ENCODE measurements around the gene NCK2.
"Not testable (repeated sequence)": the region's sequence is repeated elsewhere in the genome, so short reads cannot be mapped to it uniquely, and the experiment has no call there.

The NCK2 gene

DNA sequence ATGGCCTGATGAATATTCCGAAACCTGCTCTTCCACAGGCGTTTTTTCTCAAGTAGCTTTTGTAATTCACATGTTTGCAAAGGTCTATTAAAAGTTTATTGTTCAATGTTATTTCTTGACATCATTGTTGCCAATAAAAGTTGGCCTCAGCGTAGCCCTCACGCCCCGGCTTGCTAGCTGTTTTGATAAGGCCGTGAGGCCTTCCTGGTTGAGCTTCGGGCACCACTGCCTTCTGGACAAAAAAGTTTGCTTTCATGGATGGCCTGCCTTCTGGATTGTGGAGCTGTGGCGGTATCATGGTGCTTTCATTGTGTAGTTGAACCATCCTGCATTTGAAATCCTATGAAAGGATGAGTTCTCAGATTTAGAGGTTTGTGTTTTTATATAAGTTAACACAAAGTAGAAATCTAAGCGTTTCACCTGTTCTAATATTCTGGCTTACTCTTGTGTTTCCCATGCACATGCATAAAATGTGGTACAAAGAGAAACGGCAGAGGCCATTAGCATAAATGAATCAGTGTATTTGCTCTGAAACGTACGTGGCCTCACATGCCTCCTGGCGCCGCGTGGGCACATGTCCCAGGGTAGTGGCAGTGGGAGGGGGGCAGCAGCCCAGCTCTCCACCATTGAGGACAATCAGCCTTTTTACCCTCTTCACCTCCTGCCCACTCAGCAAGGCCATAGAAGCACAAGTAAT lies 134.5 kb downstream of the NCK2 start:
- DNase-seq, result no peak

DNA sequence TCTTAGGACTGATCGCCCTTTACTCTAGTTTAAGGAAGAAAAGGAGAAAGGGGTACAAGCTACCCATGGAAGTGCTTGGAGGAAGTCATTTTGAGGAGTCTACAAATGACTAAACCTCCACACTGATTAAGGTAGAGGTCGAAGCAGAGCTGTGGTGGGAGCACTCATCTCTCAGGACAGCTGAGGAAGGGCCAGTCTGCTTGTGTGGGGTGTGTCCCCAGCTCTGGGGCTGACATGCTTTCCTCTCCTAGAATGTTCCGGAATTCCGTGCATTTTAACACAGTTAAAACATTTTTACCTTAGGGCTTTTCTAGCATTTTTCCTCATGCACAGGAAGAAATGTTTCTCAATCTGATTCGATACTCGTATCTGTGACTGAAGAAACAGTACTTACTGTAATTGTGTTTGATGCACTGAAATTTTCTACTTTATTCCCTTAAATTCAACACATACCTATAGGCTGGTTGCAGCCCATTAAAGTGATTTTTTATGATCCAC lies 135.1 kb downstream of the NCK2 start:
- DNase-seq, result no peak

DNA sequence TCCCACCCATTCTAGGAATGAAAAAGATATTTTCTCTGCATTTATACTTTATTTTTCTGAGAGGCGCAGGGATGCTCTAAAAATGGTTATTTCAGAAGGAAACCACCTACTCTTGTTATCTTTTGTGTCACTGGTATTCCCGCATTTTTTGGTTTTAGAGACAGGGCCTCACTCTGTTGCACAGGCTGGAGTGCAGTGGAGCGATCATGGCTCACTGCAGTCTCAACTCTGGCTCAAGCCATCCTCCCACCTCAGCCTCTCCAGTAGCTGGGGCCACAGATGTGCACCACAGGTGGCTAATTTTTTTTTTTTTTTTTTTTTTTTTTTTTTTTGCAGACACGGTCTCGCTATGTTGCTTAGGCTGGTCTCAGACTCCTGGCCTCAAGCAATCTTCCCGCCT lies 135.9 kb downstream of the NCK2 start:
- DNase-seq, result no peak

DNA sequence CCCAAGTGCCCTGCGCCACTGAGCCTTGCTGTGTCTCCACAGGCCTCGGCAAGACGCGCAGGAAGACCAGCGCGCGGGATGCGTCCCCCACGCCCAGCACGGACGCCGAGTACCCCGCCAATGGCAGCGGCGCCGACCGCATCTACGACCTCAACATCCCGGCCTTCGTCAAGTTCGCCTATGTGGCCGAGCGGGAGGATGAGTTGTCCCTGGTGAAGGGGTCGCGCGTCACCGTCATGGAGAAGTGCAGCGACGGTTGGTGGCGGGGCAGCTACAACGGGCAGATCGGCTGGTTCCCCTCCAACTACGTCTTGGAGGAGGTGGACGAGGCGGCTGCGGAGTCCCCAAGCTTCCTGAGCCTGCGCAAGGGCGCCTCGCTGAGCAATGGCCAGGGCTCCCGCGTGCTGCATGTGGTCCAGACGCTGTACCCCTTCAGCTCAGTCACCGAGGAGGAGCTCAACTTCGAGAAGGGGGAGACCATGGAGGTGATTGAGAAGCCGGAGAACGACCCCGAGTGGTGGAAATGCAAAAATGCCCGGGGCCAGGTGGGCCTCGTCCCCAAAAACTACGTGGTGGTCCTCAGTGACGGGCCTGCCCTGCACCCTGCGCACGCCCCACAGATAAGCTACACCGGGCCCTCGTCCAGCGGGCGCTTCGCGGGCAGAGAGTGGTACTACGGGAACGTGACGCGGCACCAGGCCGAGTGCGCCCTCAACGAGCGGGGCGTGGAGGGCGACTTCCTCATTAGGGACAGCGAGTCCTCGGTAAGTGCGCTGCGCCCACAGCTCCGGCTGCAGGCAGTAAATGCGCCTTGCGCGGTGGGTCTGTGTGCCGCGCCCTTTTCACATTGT lies 136.8 kb downstream of the NCK2 start:
- DNase-seq, result no peak

DNA sequence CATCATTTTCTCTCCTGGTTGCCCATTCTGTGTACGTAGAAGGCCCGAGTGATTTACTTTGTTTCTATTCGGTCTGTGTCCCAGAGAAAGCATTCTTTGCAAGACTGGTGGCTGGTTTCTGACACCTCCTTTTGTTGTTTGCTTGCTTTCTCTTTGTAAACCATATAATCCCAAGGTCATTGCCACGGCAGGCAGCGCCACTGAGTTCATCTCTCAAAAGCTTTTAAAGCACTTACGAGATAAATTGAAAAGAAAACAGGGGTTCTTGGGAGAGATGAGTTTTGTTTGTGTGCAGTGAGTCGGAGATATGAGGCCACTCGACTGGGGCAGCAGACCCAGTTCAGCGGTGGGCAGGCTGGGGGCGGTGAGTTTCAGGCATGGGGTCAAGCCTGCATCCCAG lies 137.6 kb downstream of the NCK2 start:
- DNase-seq, result no peak

DNA sequence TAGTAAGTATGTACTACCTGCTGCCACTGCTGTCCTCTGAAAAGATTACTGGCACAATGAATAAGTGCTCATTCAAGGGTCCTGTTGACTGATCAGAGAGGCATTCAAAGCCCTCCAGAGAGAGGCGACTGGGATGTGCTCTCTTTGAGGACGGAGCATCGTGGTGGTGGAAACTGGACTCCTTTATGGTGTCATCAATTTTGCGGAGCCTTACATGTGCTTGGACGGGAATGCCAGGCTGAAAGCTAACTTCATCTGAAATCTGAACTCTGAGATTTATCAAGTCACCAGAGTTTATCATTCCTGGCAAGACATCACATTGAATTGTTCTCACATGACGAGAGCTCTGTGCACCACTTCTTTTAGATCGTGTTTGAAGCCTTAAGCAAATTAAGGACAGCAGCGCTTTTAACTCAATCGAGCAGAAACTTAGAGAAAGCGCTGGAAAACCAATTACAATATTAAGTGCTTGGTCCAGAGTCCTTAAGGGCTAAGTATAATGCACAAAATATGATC lies 138.3 kb downstream of the NCK2 start:
- peak; percentile 78 for DNase-seq

DNA sequence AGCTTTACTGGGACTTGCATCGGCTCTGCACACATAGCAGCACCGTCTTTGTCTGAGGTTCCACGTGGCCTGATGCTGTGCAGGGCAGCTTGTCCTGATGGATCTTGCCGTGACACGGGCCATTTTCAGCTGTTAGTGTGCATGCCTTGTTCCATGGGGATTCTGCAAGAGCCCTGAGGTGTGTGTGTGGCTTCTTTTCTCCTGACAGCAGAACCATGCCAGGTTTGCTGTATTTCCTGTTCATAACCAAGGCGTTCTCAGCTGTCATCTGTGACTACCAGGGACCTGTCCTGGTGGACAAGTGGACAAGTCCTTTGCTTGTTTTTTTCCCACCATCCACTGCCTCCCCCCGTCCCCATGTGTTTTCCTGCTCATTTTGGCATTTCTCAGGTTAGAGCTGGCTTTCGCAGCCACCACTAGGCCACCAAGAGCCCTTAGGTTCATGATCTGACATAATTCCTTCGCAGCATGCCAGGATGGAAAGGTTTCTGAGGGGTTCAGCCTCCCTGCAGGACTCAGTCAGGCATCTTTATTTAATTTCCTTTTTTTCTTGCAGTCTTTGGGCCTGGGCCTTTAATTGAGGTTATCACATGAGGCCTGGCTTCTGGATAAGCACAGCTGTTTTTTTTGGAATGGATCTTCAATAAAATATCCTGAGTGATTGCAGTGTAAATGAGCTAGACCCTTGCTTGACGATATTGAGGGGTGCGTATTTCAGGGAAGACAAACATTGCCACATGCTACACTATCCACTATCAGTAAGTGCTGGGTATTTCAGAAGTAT lies 139.4 kb downstream of the NCK2 start:
- peak; percentile 73 for DNase-seq

DNA sequence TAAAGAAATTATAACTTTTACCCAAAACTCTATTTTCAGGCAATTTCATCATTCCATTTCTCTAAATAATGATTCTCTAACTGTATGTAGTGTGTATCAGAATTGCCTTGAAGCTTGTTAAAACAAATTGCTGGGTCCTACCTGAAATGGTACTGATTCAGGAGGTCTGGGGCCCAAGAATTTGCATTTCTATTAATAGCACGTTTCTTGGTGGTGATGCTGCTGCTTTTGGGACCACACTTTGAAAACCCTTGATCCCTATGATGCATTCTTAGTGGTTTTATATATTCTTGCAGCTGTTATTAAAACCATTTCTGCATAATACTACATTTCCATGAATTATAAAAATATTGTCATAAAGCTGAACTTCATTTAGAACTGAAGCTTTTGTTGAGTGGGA lies 140.7 kb downstream of the NCK2 start:
- DNase-seq, result no peak

DNA sequence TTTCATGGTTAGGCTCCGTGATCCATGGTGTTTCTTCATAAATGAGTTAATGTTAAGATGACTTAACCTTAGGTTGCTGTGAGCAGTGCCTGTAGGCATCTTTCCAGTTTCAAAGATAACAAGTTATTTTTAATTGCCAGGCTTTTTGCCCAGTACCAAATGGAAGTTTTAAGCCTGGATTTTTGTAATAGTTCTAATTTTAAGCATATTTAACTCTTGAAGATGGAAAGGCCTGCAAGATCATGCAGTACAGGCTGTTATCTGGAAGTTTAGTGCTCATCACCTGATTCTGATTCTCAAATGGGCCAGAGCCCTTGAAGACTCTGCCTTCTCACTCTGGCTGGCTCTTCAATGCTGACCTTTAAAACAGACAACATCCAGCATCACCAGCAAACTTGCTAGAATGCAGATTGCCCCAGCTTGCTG lies 141.3 kb downstream of the NCK2 start:
- DNase-seq, result no peak

DNA sequence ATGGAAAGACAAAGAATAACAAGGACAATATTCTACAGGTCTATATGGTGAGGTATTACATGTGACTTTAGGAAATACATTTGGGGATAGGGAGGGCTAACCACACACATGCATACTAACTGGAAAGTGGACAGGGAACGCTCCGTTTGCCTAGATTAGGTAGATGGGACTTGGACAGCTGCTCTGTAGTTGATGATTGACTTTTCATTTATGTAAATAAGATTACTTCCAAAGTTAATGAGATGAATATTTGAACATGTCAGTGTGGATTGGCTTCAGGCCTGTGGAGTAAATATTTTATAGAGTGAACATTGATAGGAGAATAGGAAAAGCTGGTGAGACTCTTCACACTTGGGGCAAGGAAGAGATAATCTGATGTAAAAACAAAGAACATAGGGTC lies 142.0 kb downstream of the NCK2 start:
- no peak for DNase-seq

DNA sequence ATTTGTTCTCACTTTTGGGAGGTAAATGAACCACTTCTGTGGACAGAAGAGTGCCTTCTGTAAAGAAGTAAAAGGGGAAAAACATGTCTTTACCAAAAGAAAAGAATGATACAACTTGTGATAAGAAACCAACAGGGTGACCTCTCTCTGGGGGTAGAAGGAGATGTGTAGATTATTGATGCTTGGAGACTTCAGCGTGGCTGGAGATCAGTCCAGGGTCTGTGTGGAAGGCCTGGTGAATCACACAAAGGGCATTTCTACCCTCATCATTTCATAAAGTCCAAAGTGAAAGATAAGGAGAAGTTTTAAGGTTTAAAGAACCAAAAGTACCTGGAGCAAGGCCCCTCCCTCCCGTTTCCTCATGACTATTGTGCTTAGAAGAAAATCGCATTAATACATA lies 142.5 kb downstream of the NCK2 start:
- no peak for DNase-seq

DNA sequence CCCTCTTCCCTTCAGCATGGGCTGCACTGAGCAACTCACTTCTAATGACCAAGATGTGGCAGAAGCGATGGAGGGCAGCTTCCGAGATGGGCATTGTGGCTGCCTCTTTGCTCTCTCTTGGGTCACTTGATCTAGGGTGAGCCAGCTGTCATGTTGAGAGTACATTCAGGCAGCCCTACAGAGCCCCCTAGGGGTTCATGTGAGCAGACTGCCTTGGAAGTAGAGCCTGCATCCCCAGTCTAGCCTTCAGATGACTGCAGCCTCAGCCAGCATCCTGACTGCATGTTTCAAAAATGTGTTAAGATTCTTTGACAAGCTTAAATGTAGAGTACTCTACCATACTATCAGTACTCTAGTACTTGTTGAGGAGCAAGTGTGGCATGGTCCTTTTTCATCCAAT lies 143.9 kb downstream of the NCK2 start:
- DNase-seq, result no peak

DNA sequence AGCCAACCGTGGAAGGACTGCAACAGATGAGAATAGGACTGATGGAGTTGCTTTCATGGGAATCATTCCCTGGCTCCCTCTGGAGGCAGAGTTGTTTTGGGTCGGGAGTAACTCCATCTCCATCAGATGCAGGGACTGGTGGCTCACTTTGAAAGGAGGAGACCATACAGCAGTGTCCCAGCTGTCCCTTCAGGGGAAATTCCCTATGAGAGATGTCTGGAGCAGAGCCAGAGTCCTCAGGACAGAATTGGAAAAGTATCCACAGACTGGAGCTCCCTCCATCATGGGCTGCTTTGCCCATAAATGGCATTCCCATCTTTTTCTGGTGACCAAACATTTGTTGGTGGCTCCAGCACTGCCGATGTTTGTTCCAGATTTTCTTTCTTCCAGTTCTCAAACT lies 144.3 kb downstream of the NCK2 start:
- DNase-seq, result no peak

DNA sequence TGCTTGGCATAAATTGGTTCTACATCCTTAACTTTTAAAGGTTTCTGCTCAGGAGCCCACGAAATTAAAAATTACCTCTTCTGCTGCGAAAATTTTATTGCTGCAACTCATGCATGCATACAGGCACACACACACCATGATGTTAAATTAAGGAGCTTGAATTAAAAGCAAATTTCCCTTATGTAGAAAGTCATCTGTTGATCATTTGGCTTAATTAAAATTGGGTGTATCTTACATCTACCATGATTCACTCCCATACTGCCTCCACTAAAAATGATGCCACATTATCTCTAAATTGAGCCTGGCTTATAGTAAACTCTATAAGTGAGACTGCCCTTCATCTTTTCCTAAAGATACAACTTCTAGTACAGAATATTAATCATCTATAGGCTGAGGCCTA lies 145.4 kb downstream of the NCK2 start:
- DNase-seq, result no peak

DNA sequence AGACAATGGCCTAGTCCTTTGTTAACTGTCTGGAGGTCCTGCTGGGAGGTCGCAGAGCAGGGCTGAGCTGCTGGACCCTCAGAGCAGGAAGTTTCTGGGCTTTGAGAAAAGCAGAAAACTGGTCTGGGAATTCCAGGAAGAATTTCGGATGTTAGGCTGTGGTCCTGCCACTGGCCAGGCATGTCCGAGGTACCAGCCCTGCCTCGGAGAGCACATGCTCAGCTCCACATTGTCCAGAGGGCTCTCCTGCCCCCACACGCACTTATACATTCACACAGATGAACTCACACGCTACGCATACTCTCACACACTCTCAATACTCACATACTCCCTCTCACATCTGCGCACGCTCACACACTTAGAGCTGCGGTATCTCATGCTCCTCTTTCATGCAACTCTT lies 146.1 kb downstream of the NCK2 start:
- DNase-seq, result peak; percentile 34

DNA sequence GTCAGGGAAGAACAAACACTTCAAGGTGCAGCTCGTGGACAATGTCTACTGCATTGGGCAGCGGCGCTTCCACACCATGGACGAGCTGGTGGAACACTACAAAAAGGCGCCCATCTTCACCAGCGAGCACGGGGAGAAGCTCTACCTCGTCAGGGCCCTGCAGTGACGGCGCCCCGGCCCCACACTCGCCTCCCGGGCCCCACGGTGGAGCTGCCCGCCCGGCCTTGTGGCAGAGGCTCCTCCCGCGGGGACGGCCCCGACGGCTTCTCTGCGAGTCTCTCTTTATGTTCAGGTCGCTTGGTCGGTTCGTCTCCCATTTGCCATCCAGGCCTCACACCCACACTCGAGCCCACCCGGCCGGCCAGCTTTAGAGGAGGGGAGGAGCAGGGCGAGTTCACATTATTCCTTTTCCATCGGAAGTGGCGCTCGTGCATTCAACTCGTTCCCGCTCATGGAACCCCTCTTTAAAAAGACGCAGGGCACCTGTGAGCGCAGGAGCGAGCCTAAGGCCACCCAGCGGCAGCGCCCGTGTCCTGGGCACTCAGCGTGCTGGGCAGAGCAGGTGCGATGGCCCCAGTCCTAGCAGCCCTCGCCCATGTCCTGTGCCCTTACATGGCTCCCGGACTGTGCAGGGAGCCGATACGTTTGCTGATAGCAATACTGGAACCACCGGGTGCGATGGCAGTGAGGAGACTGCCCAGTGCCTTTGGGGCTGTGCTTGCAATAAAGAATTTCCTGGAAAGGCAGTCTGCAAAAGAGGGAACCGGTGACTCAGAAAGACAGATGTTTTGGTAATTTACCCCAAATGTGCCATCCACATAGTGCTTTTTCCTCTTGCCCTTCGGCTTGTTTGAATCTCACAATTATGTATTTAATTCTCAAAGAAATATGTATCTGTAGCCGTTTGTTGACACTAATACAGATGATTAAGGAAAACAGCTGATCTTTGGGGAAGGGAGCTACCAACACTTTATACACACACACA lies 148.6 kb downstream of the NCK2 start:
- no peak for DNase-seq

DNA sequence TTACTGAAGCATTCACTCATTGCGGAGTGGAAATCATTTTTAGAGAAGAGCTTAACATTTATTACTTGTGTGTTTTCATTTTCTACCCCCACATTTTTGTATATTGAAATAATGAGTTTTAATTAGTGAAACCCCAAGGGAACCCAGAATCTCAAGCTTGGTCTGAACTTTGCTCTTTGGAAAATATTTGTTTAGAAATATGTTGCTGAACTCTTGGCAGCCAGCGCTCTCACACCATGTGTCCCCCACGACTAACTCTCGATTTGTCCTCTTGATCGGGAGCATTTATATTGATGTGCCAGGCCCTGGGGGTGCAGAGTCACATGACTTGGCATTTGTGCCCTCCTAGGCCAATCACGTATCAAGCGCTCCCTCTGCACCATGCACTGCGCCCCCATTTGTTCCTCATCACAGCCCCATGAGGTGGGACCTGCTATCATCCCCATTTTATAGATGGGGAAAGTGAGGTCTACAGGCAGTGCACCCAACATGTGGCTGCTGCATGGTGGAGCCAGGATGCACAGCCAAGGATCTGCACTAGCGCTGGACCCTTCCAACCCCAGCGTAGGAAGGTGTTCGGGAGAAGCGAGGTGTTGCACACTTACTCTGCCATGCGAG lies 149.7 kb downstream of the NCK2 start:
- DNase-seq, result no peak

DNA sequence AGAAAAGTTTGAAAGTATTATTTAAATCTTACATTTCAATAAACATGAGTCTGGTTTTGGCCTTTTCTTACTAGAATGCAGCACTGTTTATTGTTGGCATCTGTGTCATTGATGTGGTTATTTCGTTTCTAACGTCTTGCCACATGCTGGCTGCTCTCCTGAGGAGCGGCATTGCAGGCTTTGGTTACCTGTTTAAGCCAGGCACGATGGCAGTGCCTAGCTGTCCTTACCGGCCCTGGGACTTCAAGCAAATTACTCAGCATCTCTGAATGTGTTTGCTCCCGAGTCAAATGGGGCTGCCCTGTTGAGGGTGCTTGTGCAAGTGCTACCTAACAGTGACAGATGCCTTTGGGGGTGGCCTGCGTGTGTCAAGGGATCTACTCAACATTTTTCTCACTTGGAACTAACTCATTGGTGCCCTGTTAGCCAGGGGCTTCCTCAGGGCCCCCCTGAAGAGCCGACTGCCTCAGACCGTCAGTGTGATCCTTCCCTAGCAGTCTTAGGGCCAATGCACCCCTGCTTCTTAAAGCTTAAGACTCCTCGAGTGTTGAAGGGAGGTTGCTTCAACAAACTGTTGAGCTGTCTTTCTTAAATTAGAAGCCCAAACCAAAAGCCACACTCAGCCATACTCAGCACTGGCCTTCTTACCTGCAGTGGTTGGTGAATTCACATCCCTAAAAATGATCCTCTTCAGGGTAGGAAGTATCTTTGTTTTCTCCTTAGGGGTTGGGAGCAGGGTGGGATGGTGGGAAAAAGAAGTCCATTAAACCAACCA lies 151.5 kb downstream of the NCK2 start:
- no peak for DNase-seq

DNA sequence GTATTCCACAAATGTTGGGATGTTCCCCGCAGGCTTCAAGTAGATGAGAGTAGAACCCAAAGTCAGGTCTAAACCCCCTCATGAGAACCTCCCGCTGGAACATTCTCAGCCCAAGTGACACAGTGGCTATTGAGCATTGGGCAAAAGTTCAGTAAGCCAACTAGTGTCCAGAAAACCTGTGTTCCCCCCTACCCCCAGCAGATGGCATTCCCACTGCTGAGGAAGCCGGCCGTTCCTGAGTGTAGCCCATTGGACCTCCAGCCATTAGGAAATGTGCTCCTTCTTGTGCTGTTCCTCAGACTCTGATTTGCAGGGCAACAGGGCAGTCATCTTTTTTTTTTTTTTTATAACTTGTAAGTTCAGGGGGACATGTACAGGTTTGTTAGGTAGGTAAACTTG lies 152.1 kb downstream of the NCK2 start:
- no peak for DNase-seq

DNA sequence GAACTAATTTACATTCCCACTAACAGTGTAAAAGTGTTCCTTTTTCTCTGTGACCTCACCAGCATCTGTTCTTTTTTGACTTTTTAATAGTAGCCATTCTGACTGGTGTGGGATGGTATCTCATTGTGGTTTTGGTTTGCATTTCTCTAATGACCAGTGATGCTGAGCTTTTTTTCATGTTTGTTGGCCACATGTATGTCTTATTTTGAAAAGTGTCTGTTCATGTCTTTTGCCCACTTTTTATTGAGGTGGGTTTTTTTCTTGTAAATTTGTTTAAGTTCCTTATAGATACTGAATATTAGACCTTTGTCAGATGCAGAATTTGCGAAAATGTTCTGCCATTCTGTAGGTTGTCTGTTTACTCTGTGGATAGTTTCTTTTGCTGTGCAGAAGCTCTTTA lies 153.0 kb downstream of the NCK2 start:
- DNase-seq, result not testable (repeated sequence)
